Osteocyte (in vitro differentiated cells): ENCODE measurements around the gene MPEG1. TPM values are rescaled to one million over a fixed set of nuclear protein-coding genes. Genes with fewer than 3 reads are reported as not detected.

ENCODE experiments used
- DNase-seq: peaks from one replicate; pipeline ENCODE4 v3.0.0; 2021; ENCODE audit warnings: mixed read lengths; ENCODE audit not compliant: unreplicated experiment; ENCODE audit errors: extremely low spot score
- H3K27ac Mint-ChIP-seq: one replicate; pipeline ENCODE4 v1.8.0; 2021; ENCODE audit warnings: mild to moderate bottlenecking, mixed read lengths; ENCODE audit not compliant: unreplicated experiment
- H3K27me3 Mint-ChIP-seq: one replicate; pipeline ENCODE4 v1.8.0; 2021; ENCODE audit warnings: mixed read lengths; ENCODE audit not compliant: unreplicated experiment
- H3K36me3 Mint-ChIP-seq: one replicate; pipeline ENCODE4 v1.8.0; 2021; ENCODE audit warnings: mixed read lengths; ENCODE audit not compliant: unreplicated experiment
- H3K4me1 Mint-ChIP-seq: one replicate; pipeline ENCODE4 v1.8.0; 2021; ENCODE audit warnings: mixed read lengths; ENCODE audit not compliant: unreplicated experiment
- H3K4me3 Mint-ChIP-seq: one replicate; pipeline ENCODE4 v1.8.0; 2021; ENCODE audit warnings: mild to moderate bottlenecking, moderate library complexity, mixed read lengths; ENCODE audit not compliant: unreplicated experiment
- H3K9me3 Mint-ChIP-seq: one replicate; pipeline ENCODE4 v1.8.0; 2021; ENCODE audit warnings: mixed read lengths; ENCODE audit not compliant: unreplicated experiment
- total RNA-seq: library from RNA; stranded (reverse); gene quantifications from 2 replicates; pipeline ENCODE4 v1.2.1, GENCODE V29; 2021
- TF ChIP-seq, protein P1 (sequence below): fragments of 200-600 bp; sonication (generic); IDR thresholded peaks from 2 replicates; pipeline ENCODE4 v1.5.0; 2021; ENCODE audit warnings: antibody characterized with exemption, mild to moderate bottlenecking, moderate library complexity

The MPEG1 gene
- total RNA-seq, 1 donor from 2014 or later: not detected

DNA sequence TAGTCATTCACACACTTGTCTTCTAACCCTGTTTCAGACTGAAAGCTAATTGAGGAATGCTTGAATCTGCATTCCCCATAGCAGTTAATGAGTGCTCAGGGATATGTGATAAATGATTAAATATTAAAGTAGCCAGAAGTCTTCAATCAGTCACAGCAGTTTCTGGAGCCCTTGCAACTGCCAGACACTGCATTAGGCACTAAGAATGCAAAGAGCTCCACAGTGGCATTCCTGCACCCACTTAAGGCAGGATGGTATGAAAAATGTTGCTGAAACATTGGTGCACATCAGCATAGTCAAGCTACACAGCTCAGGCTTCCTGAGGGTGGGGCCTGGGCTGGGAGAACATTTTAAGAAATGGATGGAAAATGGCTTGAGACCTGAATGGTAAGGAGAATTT is 34.3 kb downstream of the MPEG1 start:
- TF ChIP-seq, protein P1, sequence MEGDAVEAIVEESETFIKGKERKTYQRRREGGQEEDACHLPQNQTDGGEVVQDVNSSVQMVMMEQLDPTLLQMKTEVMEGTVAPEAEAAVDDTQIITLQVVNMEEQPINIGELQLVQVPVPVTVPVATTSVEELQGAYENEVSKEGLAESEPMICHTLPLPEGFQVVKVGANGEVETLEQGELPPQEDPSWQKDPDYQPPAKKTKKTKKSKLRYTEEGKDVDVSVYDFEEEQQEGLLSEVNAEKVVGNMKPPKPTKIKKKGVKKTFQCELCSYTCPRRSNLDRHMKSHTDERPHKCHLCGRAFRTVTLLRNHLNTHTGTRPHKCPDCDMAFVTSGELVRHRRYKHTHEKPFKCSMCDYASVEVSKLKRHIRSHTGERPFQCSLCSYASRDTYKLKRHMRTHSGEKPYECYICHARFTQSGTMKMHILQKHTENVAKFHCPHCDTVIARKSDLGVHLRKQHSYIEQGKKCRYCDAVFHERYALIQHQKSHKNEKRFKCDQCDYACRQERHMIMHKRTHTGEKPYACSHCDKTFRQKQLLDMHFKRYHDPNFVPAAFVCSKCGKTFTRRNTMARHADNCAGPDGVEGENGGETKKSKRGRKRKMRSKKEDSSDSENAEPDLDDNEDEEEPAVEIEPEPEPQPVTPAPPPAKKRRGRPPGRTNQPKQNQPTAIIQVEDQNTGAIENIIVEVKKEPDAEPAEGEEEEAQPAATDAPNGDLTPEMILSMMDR: no peak
- Mint-ChIP-seq H3K9me3 (no peaks in the 10 kb centered on the region), H3K4me1 (peaks cover 4% of the 10 kb centered on the region), H3K27ac (no peak overlapping the region), H3K4me3 (no peak overlapping the region), H3K27me3 (peaks cover 39% of the 10 kb centered on the region), H3K36me3 (no peaks in the 10 kb centered on the region)
- peak; percentile 13 for DNase-seq

DNA sequence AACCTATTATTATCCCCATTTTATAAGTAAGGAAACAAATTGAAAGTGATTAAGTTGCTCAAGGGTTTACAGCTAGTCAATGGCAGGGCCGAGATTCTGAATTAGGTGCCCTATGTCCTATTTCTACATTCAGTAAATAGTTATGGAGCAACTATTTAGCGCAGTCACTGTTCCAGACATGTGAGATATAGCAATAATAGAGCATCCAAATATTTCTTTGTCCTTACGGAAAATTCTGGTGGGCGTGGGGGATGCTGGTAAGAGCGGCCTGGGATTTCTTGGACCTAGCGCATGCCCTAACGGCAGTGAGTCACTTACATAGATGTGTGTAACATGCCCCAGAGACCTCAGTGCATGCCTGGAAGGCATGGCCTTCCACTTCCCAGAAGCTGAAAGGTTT is 36.4 kb downstream of the MPEG1 start:
- H3K9me3 Mint-ChIP-seq: no peaks in the 10 kb centered on the region
- TF ChIP-seq, protein P1: no peak
- no peaks in the 10 kb centered on the region for H3K36me3 Mint-ChIP-seq
- no peak overlapping the region for H3K4me3 Mint-ChIP-seq
- DNase-seq: peak; percentile 53
- peaks cover 45% of the 10 kb centered on the region for H3K27me3 Mint-ChIP-seq
- peaks cover 12% of the 10 kb centered on the region for H3K4me1 Mint-ChIP-seq
- H3K27ac Mint-ChIP-seq: no peak overlapping the region

DNA sequence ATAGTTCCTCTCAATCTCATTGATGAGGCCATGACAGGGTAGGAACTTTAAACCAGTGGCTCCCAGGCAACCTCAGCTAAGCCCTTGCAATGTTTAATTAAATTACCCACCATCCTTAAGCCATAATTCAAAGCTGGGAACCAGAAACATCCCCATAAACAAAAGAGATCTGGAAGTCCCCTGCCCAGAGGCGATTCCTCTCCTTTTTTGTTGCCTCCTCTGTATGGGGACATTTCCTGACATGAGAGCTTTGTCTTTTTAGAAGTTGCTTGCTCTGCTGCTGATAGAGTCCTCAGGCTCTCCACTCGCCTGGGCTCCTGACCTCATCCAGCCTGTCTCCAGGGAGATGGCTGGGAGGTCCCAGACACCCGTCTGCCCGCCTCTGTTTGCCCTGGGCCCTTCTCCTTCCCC is 37.6 kb downstream of the MPEG1 start:
- Mint-ChIP-seq H3K27me3 (peaks cover 40% of the 10 kb centered on the region), H3K4me3 (peak overlapping the region; percentile 3), H3K27ac (no peak overlapping the region), H3K9me3 (no peaks in the 10 kb centered on the region), H3K4me1 (peaks cover 12% of the 10 kb centered on the region), H3K36me3 (no peaks in the 10 kb centered on the region)
- DNase-seq: peak; percentile 46
- TF ChIP-seq, protein P1: no peak

DNA sequence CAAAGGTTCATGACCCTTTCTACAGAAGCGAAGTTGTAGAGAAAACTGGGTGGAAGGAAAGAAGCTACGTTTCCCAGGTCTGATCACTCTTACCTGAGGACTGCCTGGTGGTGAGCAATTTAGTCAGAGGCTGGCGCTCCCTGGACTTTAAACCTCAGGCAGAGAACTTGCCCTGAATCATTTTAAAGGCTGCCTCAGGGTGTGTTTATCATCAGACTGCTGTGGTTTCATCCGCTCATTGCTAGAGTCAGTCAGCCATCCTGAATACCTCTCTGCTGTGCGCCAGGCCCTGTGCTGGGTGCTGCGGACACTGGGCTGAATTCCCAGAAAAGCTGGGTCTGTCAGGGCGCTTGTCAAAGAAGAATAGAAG is 38.1 kb downstream of the MPEG1 start:
- H3K36me3 Mint-ChIP-seq: no peaks in the 10 kb centered on the region
- H3K4me1 Mint-ChIP-seq: peaks cover 12% of the 10 kb centered on the region
- no peak overlapping the region for H3K4me3 Mint-ChIP-seq
- DNase-seq: peak; percentile 19
- H3K27me3 Mint-ChIP-seq: peaks cover 40% of the 10 kb centered on the region
- H3K27ac Mint-ChIP-seq: no peak overlapping the region
- TF ChIP-seq, protein P1: no peak
- H3K9me3 Mint-ChIP-seq: no peaks in the 10 kb centered on the region

DNA sequence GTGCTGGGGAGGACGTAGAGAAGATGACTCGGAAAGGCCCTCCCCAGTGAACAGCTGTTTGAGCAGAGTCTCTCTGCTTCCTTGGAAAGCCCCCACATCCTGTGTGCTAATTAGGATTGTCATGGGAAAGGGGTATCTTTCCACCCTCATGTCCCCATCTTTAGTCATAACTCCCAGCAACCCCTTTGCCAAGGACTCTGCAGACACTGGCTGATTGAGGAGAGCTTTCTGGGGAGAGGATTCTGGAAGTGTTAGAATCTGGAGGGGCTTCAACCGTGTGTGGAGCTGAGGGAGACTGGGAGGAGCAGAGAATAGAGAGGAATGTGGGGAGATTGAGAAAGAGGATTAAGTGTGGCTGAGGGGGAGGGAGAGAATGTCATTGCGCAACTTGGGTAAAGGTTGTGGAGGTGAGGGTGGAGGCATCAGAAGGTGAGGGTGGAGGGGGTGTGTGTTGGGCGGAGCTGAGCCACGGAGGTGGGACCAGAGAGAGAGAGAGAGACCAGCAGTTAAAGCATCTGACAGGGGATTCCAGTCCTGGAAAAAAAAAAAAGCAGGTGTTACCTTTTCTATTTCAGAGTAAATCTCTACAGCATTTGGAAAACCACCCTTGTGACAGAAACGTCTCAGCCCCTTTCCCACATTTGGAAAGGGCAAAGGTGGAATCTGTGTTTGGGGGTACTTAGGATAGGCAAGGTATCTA is 38.6 kb downstream of the MPEG1 start:
- no peaks in the 10 kb centered on the region for H3K9me3 Mint-ChIP-seq
- H3K36me3 Mint-ChIP-seq: no peaks in the 10 kb centered on the region
- TF ChIP-seq, protein P1: no peak
- no peak overlapping the region for H3K27ac Mint-ChIP-seq
- H3K4me1 Mint-ChIP-seq: peaks cover 12% of the 10 kb centered on the region
- DNase-seq: peak; percentile 57
- H3K27me3 Mint-ChIP-seq: peaks cover 35% of the 10 kb centered on the region
- no peak overlapping the region for H3K4me3 Mint-ChIP-seq
